GM23248 (cell line): ENCODE data around the gene SPDYC. TPM values are rescaled to one million over a fixed set of nuclear protein-coding genes. Genes with fewer than 3 reads are reported as not detected.

Experiments used
- DNase-seq: peaks from one replicate; pipeline ENCODE4 v3.0.0-alpha.2; 2015
- H2AFZ ChIP-seq: fragments of 200-600 bp; sonication (generic); 2 replicates; pipeline ENCODE4 v1.6.1; 2016; ENCODE audit warnings: antibody characterized with exemption
- H3F3A ChIP-seq: fragments of 200-600 bp; sonication (generic); 2 replicates; pipeline ENCODE4 v1.6.1; 2016; ENCODE audit warnings: mild to moderate bottlenecking, antibody characterized with exemption, mixed run types; ENCODE audit not compliant: insufficient read depth
- H3K27ac ChIP-seq: fragments of 200-600 bp; sonication (generic); 2 replicates; pipeline ENCODE4 v1.5.1; 2016; ENCODE audit warnings: mild to moderate bottlenecking
- H3K27me3 ChIP-seq: fragments of 200-600 bp; sonication (generic); replicated peaks from 2 replicates; pipeline ENCODE4 v1.6.1; 2016; ENCODE audit warnings: mild to moderate bottlenecking; ENCODE audit not compliant: insufficient read depth
- H3K36me3 ChIP-seq: fragments of 200-600 bp; sonication (generic); 2 replicates; pipeline ENCODE4 v1.6.1; 2016; ENCODE audit warnings: low read depth, mild to moderate bottlenecking
- H3K4me1 ChIP-seq: fragments of 200-600 bp; sonication (generic); 2 replicates; pipeline ENCODE4 v1.6.1; 2016; ENCODE audit warnings: mild to moderate bottlenecking; ENCODE audit not compliant: insufficient read depth
- H3K4me2 ChIP-seq: fragments of 200-600 bp; sonication (generic); one replicate; pipeline ENCODE4 v1.6.1; 2016; ENCODE audit warnings: mild to moderate bottlenecking; ENCODE audit not compliant: unreplicated experiment
- H3K4me3 ChIP-seq: fragments of 200-600 bp; sonication (generic); 2 replicates; pipeline ENCODE4 v1.5.1; 2016; ENCODE audit warnings: mild to moderate bottlenecking
- H3K79me2 ChIP-seq: fragments of 200-600 bp; sonication (generic); 2 replicates; pipeline ENCODE4 v1.6.1; 2016; ENCODE audit warnings: mild to moderate bottlenecking; ENCODE audit not compliant: insufficient read depth
- H3K9ac ChIP-seq: fragments of 200-600 bp; sonication (generic); 2 replicates; pipeline ENCODE4 v1.6.1; 2016; ENCODE audit warnings: mild to moderate bottlenecking
- H3K9me2 ChIP-seq: fragments of 200-600 bp; sonication (generic); 2 replicates; pipeline ENCODE4 v1.6.1; 2016; ENCODE audit warnings: mixed run types, mild to moderate bottlenecking, moderate library complexity; ENCODE audit not compliant: insufficient read depth
- H3K9me3 ChIP-seq: fragments of 200-600 bp; sonication (generic); one replicate; pipeline ENCODE4 v1.6.1; 2017; ENCODE audit warnings: low read depth
- H4K20me1 ChIP-seq: fragments of 200-600 bp; sonication (generic); 2 replicates; pipeline ENCODE4 v1.6.0; 2016; ENCODE audit not compliant: insufficient read depth
- EZH2 ChIP-seq: fragments of 200-600 bp; sonication (generic); IDR thresholded peaks from 2 replicates; pipeline ENCODE4 v1.6.1; 2018; ENCODE audit warnings: antibody characterized with exemption, mild to moderate bottlenecking; ENCODE audit not compliant: insufficient read depth, poor library complexity, severe bottlenecking
- EZH2phosphoT487 ChIP-seq: fragments of 200-600 bp; sonication (generic); IDR thresholded peaks from 2 replicates; pipeline ENCODE4 v1.6.1; 2018; ENCODE audit warnings: antibody characterized with exemption, moderate library complexity, mild to moderate bottlenecking, low read depth; ENCODE audit not compliant: insufficient read depth
- WGBS, 2 experiments: methylation state at CpG; one replicate each; pipeline ENCODE4 v1.1.6; 2015 to 2017; ENCODE audit warnings: low lambda C conversion rate in 2 of 2, low coverage in 1 of 2; ENCODE audit errors: missing lambda C conversion rate in 2 of 2; 5-methylcytosine and 5-hydroxymethylcytosine counted together
- in situ Hi-C: fragments of 300-500 bp; cut with MboI; formaldehyde crosslinking; loops from 2 replicates; pipeline ENCODE4 v1.15.0; 2020
- polyA plus RNA-seq: library from polyadenylated mRNA; unstranded; fragments of >200 nt; fragmentation: Nextera tagmentation; extraction: Ambion mirVana; gene quantifications from 2 replicates; pipeline ENCODE4 v1.2.1, GENCODE V29; 2016
- total RNA-seq: library from RNA; depleted of rRNA; stranded (reverse); fragments of >200 nt; shearing (Covaris generic); gene quantifications from 2 replicates; pipeline ENCODE4 v1.2.3, GENCODE V29; 2014

Gene SPDYC
- total and polyA plus RNA-seq, 2 experiments from 2014 or later: not detected

DNA sequence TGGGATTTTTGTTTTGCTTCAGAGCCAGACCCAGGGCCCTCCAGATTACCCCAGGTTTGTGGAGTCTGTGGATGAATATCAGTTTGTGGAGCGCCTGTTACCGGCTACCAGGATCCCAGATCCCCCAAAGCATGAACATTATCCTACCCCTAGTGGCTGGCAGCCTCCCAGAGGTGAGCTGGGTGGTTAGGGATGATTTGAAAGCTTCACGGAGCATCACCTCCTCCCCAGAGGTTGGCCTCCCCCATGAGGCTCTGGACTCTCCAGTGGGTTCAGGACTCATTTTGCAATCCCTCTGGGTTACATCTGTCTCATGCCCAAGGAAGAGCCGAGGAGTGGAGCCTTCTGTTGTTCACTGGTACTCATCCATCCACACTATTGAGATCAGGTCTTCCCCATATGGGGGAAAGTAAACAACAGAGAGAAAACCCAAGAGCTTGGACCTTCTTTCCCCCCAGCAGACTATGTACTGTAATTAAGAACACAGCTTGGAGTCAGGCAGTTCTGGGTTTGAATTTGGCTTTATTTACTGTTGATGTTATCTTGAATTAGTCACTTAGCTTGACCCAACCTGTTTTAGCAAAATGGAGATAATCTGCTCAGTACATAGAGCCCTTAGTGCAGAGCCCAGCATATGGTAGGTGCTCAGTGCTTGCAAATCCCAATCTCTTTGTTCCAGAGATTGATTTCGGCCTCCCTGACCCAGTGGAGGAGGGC is 45.4 kb upstream of the SPDYC start:
- Histone ChIP-seq H3K4me2 (no peak overlapping the region), H3K79me2 (peaks cover 55% of the 10 kb centered on the region)

DNA sequence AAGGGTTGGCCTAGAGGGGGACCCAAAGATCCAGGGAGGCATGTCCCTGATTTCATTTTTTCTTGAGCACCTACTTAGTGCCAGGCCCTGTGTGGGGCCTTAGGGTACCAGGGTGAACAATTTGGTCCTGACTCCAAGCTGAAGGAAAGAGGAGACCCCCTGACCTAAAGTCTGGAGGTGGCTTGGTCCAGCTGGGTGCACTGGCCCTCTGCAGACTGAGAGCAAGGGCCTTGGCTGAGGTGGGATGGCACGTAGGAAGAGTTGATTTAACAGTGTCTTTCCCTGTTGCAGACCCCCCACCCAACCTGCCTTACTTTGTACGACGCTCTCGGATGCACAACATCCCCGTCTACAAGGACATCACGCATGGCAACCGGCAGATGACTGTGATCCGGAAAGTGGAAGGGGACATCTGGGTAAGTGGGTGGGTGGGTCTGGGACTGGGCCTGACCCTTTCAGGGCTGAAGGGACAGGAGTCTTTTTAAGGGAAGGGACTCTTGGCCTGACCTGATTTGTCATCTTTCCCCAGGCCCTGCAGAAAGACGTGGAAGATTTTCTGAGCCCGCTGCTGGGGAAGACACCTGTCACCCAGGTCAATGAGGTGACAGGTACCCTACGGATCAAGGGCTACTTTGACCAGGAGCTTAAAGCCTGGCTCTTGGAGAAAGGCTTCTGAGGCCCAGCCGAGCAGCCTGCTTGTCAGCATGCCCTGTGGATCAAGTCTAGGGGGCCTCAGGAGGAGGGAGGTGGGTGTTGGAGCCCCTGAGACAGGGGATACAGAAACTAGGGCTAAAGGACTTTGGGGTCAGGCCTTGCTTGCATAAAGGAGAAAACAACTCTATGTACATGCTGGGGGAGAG is 44.6 kb upstream of the SPDYC start:
- 80 to 81% methylated on average over 12 of the region's 12 CpGs for WGBS, 2 experiments
- H2AFZ ChIP-seq: no peak overlapping the region
- in situ Hi-C loops: no loop called here
- H3F3A ChIP-seq: peaks cover 24% of the 10 kb centered on the region
- peaks cover 14% of the 10 kb centered on the region for H3K4me1 ChIP-seq
- H3K9me3 ChIP-seq: no peaks in the 10 kb centered on the region
- H3K9me2 ChIP-seq: no peaks in the 10 kb centered on the region
- DNase-seq: no peak
- peaks cover 24% of the 10 kb centered on the region; the same call in 1 of the 2 replicates for H3K36me3 ChIP-seq
- peaks cover 47% of the 10 kb centered on the region for H3K79me2 ChIP-seq
- no peaks in the 10 kb centered on the region for H3K27me3 ChIP-seq
- no peak overlapping the region for H3K27ac ChIP-seq
- no peak overlapping the region for H3K9ac ChIP-seq
- no peaks in the 10 kb centered on the region for H4K20me1 ChIP-seq
- no peak overlapping the region for H3K4me3 ChIP-seq
- no peak for TF ChIP-seq EZH2phosphoT487
- no peak for TF ChIP-seq EZH2
- H3K4me2 ChIP-seq: no peak overlapping the region

More for the DNA sequence above, 45.4 kb upstream of the SPDYC start:
- Histone ChIP-seq H2AFZ (no peak overlapping the region), H3K27me3 (no peaks in the 10 kb centered on the region), H3K9me2 (no peaks in the 10 kb centered on the region), H3K4me1 (peaks cover 14% of the 10 kb centered on the region), H3K27ac (peak overlapping the region; percentile 27; the same call in 1 of the 2 replicates), H4K20me1 (no peaks in the 10 kb centered on the region), H3F3A (peaks cover 32% of the 10 kb centered on the region), H3K36me3 (peaks cover 32% of the 10 kb centered on the region), H3K9me3 (no peaks in the 10 kb centered on the region), H3K4me3 (no peak overlapping the region), H3K9ac (no peak overlapping the region)
- TF ChIP-seq EZH2: no peak
- TF ChIP-seq EZH2phosphoT487: no peak
- in situ Hi-C loops: no loop called here
- 86 to 90% methylated on average over 5 of the region's 5 CpGs for WGBS, 2 experiments
- no peak for DNase-seq

DNA sequence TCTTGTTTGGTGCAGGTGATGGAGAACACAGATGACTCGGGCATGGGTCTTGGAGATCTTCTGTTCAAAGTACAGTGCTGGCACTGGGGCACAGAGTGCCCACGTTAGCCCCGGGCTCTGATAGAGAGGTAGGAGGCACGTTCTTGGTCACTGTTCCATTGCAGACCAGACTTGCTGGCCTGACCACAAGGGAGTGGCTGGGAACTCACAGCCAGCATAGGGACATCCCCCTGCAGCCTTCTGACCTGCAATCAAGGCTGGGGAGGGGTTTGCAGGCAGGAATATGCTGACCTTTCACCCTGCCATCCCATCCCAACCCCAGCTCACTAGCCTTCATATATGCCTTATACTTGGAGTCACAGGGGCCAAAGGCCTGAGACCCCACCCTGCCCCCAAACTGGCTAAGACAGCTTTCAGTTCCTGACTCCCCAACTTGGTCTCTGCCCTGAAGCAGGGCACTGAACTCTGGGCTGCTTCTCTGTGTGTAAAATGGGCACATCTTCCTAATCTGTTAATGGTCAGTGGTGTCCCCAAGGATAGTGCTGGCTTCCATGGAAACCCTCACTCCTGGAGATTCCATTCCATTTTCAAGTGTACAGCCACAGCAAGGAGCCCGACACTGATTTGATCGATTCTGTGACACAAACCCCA is 43.3 kb upstream of the SPDYC start:
- no peaks in the 10 kb centered on the region for H4K20me1 ChIP-seq
- H3F3A ChIP-seq: peaks cover 16% of the 10 kb centered on the region
- H3K27me3 ChIP-seq: no peaks in the 10 kb centered on the region
- WGBS, 2 experiments: 50 to 64% methylated on average over 6 of the region's 6 CpGs
- H3K9me2 ChIP-seq: no peaks in the 10 kb centered on the region
- H3K4me3 ChIP-seq: no peak overlapping the region
- no peak overlapping the region for H3K4me2 ChIP-seq
- no peak for DNase-seq
- no peak overlapping the region for H3K9ac ChIP-seq
- in situ Hi-C loops: no loop called here
- H3K36me3 ChIP-seq: peaks cover 16% of the 10 kb centered on the region; the same call in 1 of the 2 replicates
- H3K9me3 ChIP-seq: no peaks in the 10 kb centered on the region
- H3K79me2 ChIP-seq: peaks cover 44% of the 10 kb centered on the region
- H3K27ac ChIP-seq: no peak overlapping the region
- TF ChIP-seq EZH2phosphoT487: no peak
- no peak for TF ChIP-seq EZH2
- peaks cover 8% of the 10 kb centered on the region; the same call in 1 of the 2 replicates for H3K4me1 ChIP-seq
- H2AFZ ChIP-seq: no peak overlapping the region

DNA sequence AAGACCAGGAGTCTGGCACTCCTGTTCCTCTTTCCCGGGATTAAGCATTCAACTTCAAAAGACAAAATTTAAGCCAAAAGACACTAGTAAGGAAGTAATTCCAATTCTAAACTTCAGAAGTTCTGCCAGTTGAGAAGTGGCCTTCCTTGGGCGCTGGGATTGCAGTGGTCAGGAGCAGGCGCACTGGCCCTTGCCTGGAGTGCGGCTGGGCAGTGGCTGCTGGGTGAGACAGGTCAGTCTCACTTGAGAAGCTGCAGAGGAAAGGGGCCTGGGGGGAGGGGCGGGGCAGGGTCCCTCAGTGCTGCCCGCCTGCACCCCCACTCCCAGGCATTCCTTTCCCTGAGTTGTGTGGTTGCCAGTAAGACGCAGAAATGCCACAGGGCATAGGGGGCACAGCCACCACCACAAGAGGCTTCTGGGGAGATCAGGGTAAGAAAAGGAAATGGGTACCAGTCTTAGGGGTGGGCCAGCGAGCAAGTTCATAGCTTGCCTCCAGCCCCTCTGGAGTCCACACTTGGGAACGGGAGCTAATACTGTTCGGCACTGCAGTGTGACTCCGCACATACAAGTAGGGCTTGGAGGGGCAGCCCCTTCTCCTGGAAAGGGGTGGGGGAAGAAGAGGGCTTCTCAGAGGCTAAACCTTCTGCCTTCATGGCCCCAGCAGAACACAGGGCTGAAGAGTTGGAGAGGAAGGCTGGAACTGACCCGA is 42.4 kb upstream of the SPDYC start:
- Histone ChIP-seq H3F3A (peaks cover 16% of the 10 kb centered on the region), H3K9ac (no peak overlapping the region), H4K20me1 (no peaks in the 10 kb centered on the region), H3K79me2 (peaks cover 47% of the 10 kb centered on the region), H3K27ac (no peak overlapping the region), H3K4me3 (no peak overlapping the region), H3K9me3 (no peaks in the 10 kb centered on the region), H3K27me3 (no peaks in the 10 kb centered on the region), H2AFZ (no peak overlapping the region), H3K4me2 (no peak overlapping the region), H3K9me2 (no peaks in the 10 kb centered on the region), H3K36me3 (peaks cover 18% of the 10 kb centered on the region; the same call in 1 of the 2 replicates), H3K4me1 (peaks cover 9% of the 10 kb centered on the region)
- TF ChIP-seq EZH2 (no peak), EZH2phosphoT487 (no peak)
- DNase-seq: no peak
- WGBS, 2 experiments: 71 to 72% methylated on average over 9 to 12 of the region's 12 CpGs
- in situ Hi-C loops: no loop called here
